Neuronal stem cell (in vitro differentiated cells): ENCODE results near the gene CBX8.

Experiments
- DNase-seq: peaks from one replicate; pipeline ENCODE4 v3.0.0-alpha.2; 2013; ENCODE audit warnings: low spot score
- H2AFZ ChIP-seq: one replicate; pipeline ENCODE4 v1.6.1; 2013; ENCODE audit warnings: mild to moderate bottlenecking, low read length, inconsistent platforms
- H2AK5ac ChIP-seq: 2 replicates; pipeline ENCODE4 v1.6.1; 2013; ENCODE audit warnings: low read depth, mild to moderate bottlenecking, inconsistent platforms, low read length, moderate library complexity, mixed read lengths
- H2BK120ac ChIP-seq: 2 replicates; pipeline ENCODE4 v1.6.1; 2013; ENCODE audit warnings: low read depth, mild to moderate bottlenecking, inconsistent platforms, low read length, moderate library complexity, mixed read lengths
- H2BK12ac ChIP-seq: one replicate; pipeline ENCODE4 v1.6.1; 2013; ENCODE audit warnings: low read length, inconsistent platforms
- H2BK15ac ChIP-seq: 2 replicates; pipeline ENCODE4 v1.6.1; 2013; ENCODE audit warnings: mild to moderate bottlenecking, low read length, inconsistent platforms, mixed read lengths
- H2BK5ac ChIP-seq: one replicate; pipeline ENCODE4 v1.6.1; 2013; ENCODE audit warnings: inconsistent platforms, mild to moderate bottlenecking, low read length, moderate library complexity
- H3K14ac ChIP-seq: one replicate; pipeline ENCODE4 v1.6.1; 2013; ENCODE audit warnings: low read length, inconsistent platforms
- H3K18ac ChIP-seq: 2 replicates; pipeline ENCODE4 v1.6.1; 2013; ENCODE audit warnings: low read length, inconsistent platforms
- H3K23ac ChIP-seq: 2 replicates; pipeline ENCODE4 v1.6.1; 2013; ENCODE audit warnings: low read depth, mild to moderate bottlenecking, mixed read lengths, low read length, inconsistent platforms; ENCODE audit not compliant: poor library complexity
- H3K27ac ChIP-seq: replicated peaks from 3 replicates; pipeline ENCODE4 v1.5.1; 2013; ENCODE audit warnings: low read length, inconsistent platforms
- H3K27me3 ChIP-seq, 3 experiments: 2 replicates each; pipeline ENCODE4 v1.6.1; 2013; ENCODE audit warnings: low read length in 3 of 3, mild to moderate bottlenecking in 2 of 3, inconsistent platforms in 1 of 3, low read depth in 1 of 3, mixed read lengths in 1 of 3, moderate library complexity in 1 of 3; ENCODE audit not compliant: control insufficient read depth in 3 of 3, insufficient read depth in 3 of 3
- H3K36me3 ChIP-seq, 2 donors: replicated peaks in 1 of 2; 2 replicates each; pipeline ENCODE4 v1.6.1; 2013; ENCODE audit warnings: low read length in 2 of 2; ENCODE audit not compliant: control insufficient read depth in 2 of 2, insufficient read depth in 2 of 2
- H3K4ac ChIP-seq: 2 replicates; pipeline ENCODE4 v1.6.1; 2013; ENCODE audit warnings: inconsistent platforms, mild to moderate bottlenecking, low read length, moderate library complexity
- H3K4me1 ChIP-seq, 2 donors: 1 replicate in 1 of 2; 2 replicates in 1 of 2; pipeline ENCODE4 v1.6.1; 2013; ENCODE audit warnings: low read length in 2 of 2, low read depth in 1 of 2; ENCODE audit not compliant: control insufficient read depth in 2 of 2, insufficient read depth in 1 of 2
- H3K4me2 ChIP-seq: one replicate; pipeline ENCODE4 v1.6.1; 2013; ENCODE audit warnings: mild to moderate bottlenecking, low read length, inconsistent platforms; ENCODE audit not compliant: insufficient read depth, poor library complexity, severe bottlenecking
- H3K4me3 ChIP-seq, 2 donors: 2 replicates each; pipeline ENCODE4 v1.5.1; 2013; ENCODE audit warnings: low read length in 2 of 2, mild to moderate bottlenecking in 2 of 2, inconsistent platforms in 1 of 2, moderate library complexity in 1 of 2
- H3K79me1 ChIP-seq: one replicate; pipeline ENCODE4 v1.6.1; 2013; ENCODE audit warnings: low read depth, mild to moderate bottlenecking, inconsistent platforms, low read length, moderate library complexity
- H3K9ac ChIP-seq: one replicate; pipeline ENCODE4 v1.6.1; 2013; ENCODE audit warnings: mild to moderate bottlenecking, low read depth, low read length, inconsistent platforms; ENCODE audit not compliant: poor library complexity
- H3K9me3 ChIP-seq, 2 donors: replicated peaks in 1 of 2; 2 replicates each; pipeline versions ENCODE3 to v1.6.1; 2013; ENCODE audit warnings: low read length in 2 of 2, mild to moderate bottlenecking in 2 of 2, inconsistent platforms in 1 of 2, low read depth in 1 of 2, mixed read lengths in 1 of 2, moderate library complexity in 1 of 2; ENCODE audit not compliant: control insufficient read depth in 2 of 2, insufficient read depth in 1 of 2
- H4K8ac ChIP-seq: one replicate; pipeline ENCODE4 v1.6.1; 2013; ENCODE audit warnings: low read depth, mild to moderate bottlenecking, inconsistent platforms, low read length, moderate library complexity
- H4K91ac ChIP-seq: one replicate; pipeline ENCODE4 v1.6.1; 2013; ENCODE audit warnings: low read length, low read depth, mild to moderate bottlenecking, inconsistent platforms; ENCODE audit not compliant: poor library complexity
- WGBS, 2 donors: extraction: QIAGEN DNeasy Blood & Tissue Kit; methylation state at CpG; one replicate each; pipeline ENCODE4 v1.1.7; 2013; ENCODE audit warnings: missing lambda C conversion rate in 2 of 2, mixed read lengths in 1 of 2; ENCODE audit not compliant: insufficient read length in 2 of 2, insufficient replicate concordance in 1 of 2; ENCODE audit errors: extremely low coverage in 2 of 2; 5-methylcytosine and 5-hydroxymethylcytosine counted together

The CBX8 gene

GRCh38 chr17:79745641-79746105 is 51.2 kb downstream of the CBX8 start:
- no peak overlapping the region for H2AK5ac ChIP-seq
- no peak overlapping the region for H3K18ac ChIP-seq
- peaks cover 8 to 55% (median 32%) of the 10 kb centered on the region in 3 experiments for H3K27me3 ChIP-seq
- H3K4me1 ChIP-seq, result peaks cover 26 to 53% of the 10 kb centered on the region in 2 donors
- H3K79me1 ChIP-seq, result no peaks in the 10 kb centered on the region
- H3K9me3 ChIP-seq, result peaks cover 0 to 2% of the 10 kb centered on the region in 2 donors
- no peak overlapping the region for H3K23ac ChIP-seq
- no peak overlapping the region for H3K27ac ChIP-seq
- no peak overlapping the region for H2BK15ac ChIP-seq
- no peak overlapping the region for H3K9ac ChIP-seq
- no peak overlapping the region for H2BK5ac ChIP-seq
- H2AFZ ChIP-seq, result no peak overlapping the region
- WGBS, 2 donors, result no CpG with 5 or more reads among the region's 6 CpGs
- no peaks in the 10 kb centered on the region for H3K36me3 ChIP-seq
- H3K4ac ChIP-seq, result no peak overlapping the region
- no peak overlapping the region for H3K14ac ChIP-seq
- H3K4me3 ChIP-seq, result no peak overlapping the region
- H3K4me2 ChIP-seq, result no peak overlapping the region
- no peak overlapping the region for H2BK12ac ChIP-seq
- no peak overlapping the region for H2BK120ac ChIP-seq
- H4K8ac ChIP-seq, result no peak overlapping the region
- H4K91ac ChIP-seq, result no peak overlapping the region
- no peak for DNase-seq

- no peak overlapping the region for H2BK120ac ChIP-seq
- H3K4me1 ChIP-seq, result peaks cover 26 to 52% of the 10 kb centered on the region in 2 donors
- H4K91ac ChIP-seq, result no peak overlapping the region
- no peaks in the 10 kb centered on the region for H3K79me1 ChIP-seq
- peak overlapping the region; percentile 76 for H2AK5ac ChIP-seq
- H3K27ac ChIP-seq, result no peak overlapping the region
- peaks cover 0 to 2% of the 10 kb centered on the region in 2 donors for H3K9me3 ChIP-seq
- H3K23ac ChIP-seq, result no peak overlapping the region
- no peak overlapping the region for H2BK12ac ChIP-seq
- H3K4me3 ChIP-seq, result no peak overlapping the region
- no peak overlapping the region for H3K4ac ChIP-seq
- H4K8ac ChIP-seq, result no peak overlapping the region
- WGBS, 2 donors, result no CpG with 5 or more reads among the region's 5 CpGs
- H2AFZ ChIP-seq, result no peak overlapping the region
- no peak overlapping the region for H2BK5ac ChIP-seq
- H3K27me3 ChIP-seq, result peaks cover 8 to 54% (median 28%) of the 10 kb centered on the region in 3 experiments
- no peak overlapping the region for H3K18ac ChIP-seq
- no peak for DNase-seq
- no peak overlapping the region for H3K14ac ChIP-seq
- H3K9ac ChIP-seq, result no peak overlapping the region
- no peak overlapping the region for H3K4me2 ChIP-seq
- H2BK15ac ChIP-seq, result peak overlapping the region; percentile 25
- no peaks in the 10 kb centered on the region for H3K36me3 ChIP-seq
Measured at GRCh38 chr17:79743614-79744013, 53.3 kb downstream of the CBX8 start.

- H3K79me1 ChIP-seq, result no peaks in the 10 kb centered on the region
- peaks cover 23 to 53% of the 10 kb centered on the region in 2 donors for H3K4me1 ChIP-seq
- H3K27me3 ChIP-seq, result peaks cover 7 to 48% (median 22%) of the 10 kb centered on the region in 3 experiments
- H2BK5ac ChIP-seq, result peak overlapping the region; percentile 63
- no peaks in the 10 kb centered on the region for H3K36me3 ChIP-seq
- H2AK5ac ChIP-seq, result peak overlapping the region; percentile 76
- no peak overlapping the region for H4K8ac ChIP-seq
- H3K27ac ChIP-seq, result no peak overlapping the region
- H3K9me3 ChIP-seq, result peaks cover 0 to 2% of the 10 kb centered on the region in 2 donors
- H2BK120ac ChIP-seq, result no peak overlapping the region
- no peak overlapping the region for H3K14ac ChIP-seq
- no peak overlapping the region for H2BK12ac ChIP-seq
- H3K4me2 ChIP-seq, result no peak overlapping the region
- no peak overlapping the region for H4K91ac ChIP-seq
- H3K23ac ChIP-seq, result peak overlapping the region; percentile 25
- H3K9ac ChIP-seq, result no peak overlapping the region
- DNase-seq, result no peak
- no CpG with 5 or more reads among the region's 7 CpGs for WGBS, 2 donors
- H2BK15ac ChIP-seq, result peak overlapping the region; percentile 25
- no peak overlapping the region for H3K4ac ChIP-seq
- peak overlapping the region; percentile 72 for H3K18ac ChIP-seq
- H2AFZ ChIP-seq, result peak overlapping the region; percentile 20
- no peak overlapping the region for H3K4me3 ChIP-seq
Measured at GRCh38 chr17:79742951-79743476, 53.9 kb downstream of the CBX8 start.

GRCh38 chr17:79742589-79742918 is 54.3 kb downstream of the CBX8 start:
- no peak overlapping the region for H3K4me3 ChIP-seq
- no peak overlapping the region for H3K27ac ChIP-seq
- no peak overlapping the region for H3K4me2 ChIP-seq
- H3K14ac ChIP-seq, result no peak overlapping the region
- H3K9me3 ChIP-seq, result no peaks in the 10 kb centered on the region
- peak overlapping the region; percentile 84 for H3K18ac ChIP-seq
- H2BK12ac ChIP-seq, result no peak overlapping the region
- H3K23ac ChIP-seq, result no peak overlapping the region
- H3K36me3 ChIP-seq, result no peaks in the 10 kb centered on the region
- no peak overlapping the region for H4K8ac ChIP-seq
- WGBS, 2 donors, result no CpG with 5 or more reads among the region's 1 CpG
- H2AFZ ChIP-seq, result peak overlapping the region; percentile 20
- no peak for DNase-seq
- H3K79me1 ChIP-seq, result no peaks in the 10 kb centered on the region
- H3K27me3 ChIP-seq, result peaks cover 2 to 48% (median 17%) of the 10 kb centered on the region in 3 experiments
- no peak overlapping the region for H3K4ac ChIP-seq
- no peak overlapping the region for H3K9ac ChIP-seq
- peak overlapping the region; percentile 25 for H2BK15ac ChIP-seq
- H2BK120ac ChIP-seq, result no peak overlapping the region
- peaks cover 19 to 52% of the 10 kb centered on the region in 2 donors for H3K4me1 ChIP-seq
- no peak overlapping the region for H4K91ac ChIP-seq
- peak overlapping the region; percentile 63 for H2BK5ac ChIP-seq
- H2AK5ac ChIP-seq, result peak overlapping the region; percentile 71
